Left kidney (tissue), 2 donors: ENCODE results near the gene PITPNC1. TPM values are rescaled to one million over a fixed set of nuclear protein-coding genes. Genes with fewer than 3 reads are reported as not detected.
A peak's percentile ranks its signal among the peaks of the same experiment; 100 is the strongest.
"Not testable (repeated sequence)": the region's sequence is repeated elsewhere in the genome, so short reads cannot be mapped to it uniquely, and the experiment has no call there.

ENCODE experiments used
- DNase-seq: peaks from one replicate; pipeline ENCODE4 v3.0.0-alpha.2; 2013
- polyA plus RNA-seq: library from polyadenylated mRNA; unstranded; fragments of 120-200 nt; gene quantifications from one replicate; pipeline ENCODE4 v1.2.1, GENCODE V29; 2013; ENCODE audit not compliant: insufficient read length

PITPNC1 gene
- polyA plus RNA-seq, 1 donor = 22.3 TPM

DNA sequence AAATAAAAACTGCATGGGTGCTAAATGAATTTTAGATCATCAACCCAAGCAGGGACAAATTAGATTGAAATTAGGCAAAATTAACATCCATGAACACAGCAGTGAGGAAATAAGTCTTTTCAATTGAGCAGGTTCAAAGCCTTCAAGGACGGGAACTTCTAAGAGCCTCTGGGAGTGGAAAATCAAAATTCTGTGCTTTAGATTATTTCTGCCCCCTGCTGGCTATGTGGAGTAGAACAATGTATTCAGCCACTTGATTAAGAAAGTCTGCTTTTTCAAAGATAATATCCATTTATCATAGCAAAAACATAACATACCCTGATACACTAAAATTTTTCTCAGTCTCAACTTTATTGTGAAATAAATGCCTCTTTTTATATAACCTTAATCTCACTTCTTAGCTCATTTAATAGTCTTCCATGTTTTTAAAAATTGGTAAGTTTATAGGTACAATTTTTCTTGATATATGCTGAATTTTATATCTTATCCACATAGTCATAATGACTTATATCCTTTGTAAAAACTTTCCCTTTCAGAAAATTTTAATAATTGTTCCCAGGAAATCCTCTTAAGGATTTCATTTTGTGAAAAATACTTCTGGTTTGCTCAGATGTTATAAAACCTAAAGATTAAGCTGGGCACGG lies 312.6 kb downstream of the PITPNC1 start:
- DNase-seq = peak; percentile 74

DNA sequence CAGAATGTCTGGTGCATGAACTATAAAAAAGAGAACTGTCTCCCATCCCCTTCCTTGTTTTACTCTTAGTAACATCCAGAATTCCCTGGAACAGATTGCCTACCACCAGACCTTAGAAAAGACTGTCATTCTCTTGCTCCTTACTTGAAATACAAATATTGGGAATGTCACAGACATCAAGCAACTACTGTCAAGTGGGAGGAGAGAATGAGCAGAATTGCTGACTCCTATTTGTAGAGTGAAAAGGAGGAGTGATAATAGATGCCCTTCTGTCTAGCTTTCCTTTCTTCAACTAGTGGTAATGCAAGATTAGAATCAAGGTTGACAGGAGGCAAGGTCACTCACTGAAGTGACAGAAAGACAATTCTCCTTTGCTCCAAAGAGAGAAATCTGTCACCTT lies 316.7 kb downstream of the PITPNC1 start:
- DNase-seq = no peak

DNA sequence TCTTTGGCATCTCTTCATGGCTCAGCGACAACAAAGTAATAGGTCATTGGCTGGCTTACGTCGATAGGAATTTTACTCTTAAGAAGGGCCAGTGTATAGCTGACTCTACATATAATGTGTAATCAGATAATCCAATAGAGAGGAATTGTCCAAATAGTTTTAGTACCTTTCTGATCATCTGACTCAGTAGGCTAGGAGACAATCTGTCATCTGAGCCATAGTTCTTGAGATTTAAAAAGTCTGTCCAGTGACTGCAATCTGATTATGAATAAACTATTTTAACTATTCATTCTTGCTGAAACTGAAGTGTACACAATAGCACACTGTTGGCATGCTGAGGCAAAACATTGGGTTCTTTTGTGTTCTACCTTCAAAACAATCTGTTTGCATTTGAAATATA lies 319.3 kb downstream of the PITPNC1 start:
- no peak for DNase-seq

DNA sequence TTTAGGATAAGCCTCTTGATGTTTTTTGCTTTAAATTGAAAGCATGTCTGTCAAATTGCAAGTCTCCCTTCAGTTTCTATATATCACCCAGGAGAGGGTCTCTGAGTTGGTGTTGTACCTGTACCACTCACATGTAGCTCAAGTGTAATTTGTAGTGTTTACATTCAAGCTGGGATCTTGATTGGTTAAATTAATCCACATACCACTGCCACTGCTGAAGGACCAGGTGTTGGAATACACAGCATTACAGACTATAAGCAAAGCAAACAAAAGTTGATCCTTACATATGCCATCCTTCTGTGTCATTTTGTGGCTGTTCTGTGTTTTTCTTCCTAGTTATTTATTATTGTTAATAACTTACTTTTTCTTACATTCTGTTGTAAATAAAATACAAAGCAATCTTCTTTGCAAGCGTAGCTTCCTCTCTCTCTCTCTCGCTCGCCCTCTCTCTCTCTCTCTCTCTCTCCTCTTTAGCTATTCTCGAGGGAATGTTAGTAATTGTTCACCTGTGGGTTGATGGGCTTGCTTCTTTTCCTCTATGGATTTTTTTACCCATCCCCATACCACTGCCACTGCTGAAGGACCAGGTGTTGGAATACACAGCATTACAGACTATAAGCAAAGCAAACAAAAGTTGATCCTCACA lies 319.9 kb downstream of the PITPNC1 start:
- no peak for DNase-seq

DNA sequence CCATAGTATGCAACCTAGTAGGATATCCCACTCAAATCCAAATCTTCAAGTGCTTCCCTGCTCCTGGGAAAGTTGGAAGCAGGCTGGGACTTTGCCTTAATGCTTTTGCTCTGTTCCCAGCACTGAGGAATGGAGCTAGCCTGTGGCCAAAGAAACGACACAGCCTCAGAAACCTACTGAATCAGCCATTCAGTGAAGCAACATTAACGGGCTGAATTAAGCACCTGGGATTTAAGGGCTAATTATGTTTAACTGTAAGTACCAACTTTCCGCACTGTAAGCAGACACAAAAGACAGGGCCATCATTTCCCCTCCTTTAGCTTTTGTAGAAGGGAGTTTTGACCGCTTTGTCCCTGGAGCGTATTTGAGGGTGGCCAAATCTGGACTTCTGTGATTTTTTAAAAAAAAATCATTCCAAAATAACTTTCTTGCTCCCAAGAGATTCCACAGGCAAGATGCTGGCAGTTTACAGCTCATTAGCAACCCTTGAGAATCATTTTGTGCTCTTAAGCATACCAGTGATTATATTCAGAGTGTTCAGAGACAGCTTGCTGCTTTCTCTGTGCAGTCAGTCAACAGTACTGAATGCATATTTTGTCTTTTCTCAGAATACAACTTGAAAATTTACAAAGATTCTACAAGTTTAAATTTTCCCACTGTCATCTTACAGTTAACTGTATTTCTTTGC lies 323.1 kb downstream of the PITPNC1 start:
- no peak for DNase-seq

DNA sequence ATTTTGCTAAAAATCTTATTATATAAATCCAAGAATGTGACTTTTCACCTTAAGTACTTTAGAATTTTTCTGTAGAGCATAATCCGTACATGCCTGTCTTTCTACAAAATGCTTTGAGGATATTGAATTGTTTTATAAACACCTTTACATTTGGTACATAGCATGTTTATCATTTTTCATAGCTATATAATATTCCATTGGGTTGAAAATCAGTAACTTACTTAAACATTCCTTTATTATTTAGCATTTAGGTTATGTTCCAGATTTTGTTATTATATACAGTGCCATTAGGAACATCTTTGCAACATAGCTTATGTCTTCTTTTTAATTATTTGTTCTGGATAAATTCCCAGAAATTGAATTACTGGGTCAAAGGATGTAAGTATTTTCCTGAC lies 323.6 kb downstream of the PITPNC1 start:
- no peak for DNase-seq

DNA sequence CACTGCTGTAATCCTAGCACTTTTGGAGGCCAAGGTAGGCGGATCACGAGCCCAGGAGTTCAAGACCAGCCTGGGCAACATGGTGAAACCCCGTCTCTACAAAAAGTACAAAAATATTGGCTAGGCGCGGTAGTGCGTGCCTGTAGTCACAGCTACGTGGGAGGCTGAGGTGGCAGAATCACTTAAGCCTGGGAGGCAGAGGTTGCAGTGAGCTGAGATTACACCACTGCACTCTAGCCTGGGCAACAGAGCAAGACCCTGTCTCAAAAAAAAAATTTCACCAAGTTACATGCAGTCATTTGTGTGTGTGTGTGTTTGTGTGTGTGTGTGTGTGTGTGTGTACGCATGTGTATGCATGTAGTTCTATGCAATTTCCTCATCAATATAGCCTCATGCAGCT lies 325.8 kb downstream of the PITPNC1 start:
- not testable (repeated sequence) for DNase-seq

DNA sequence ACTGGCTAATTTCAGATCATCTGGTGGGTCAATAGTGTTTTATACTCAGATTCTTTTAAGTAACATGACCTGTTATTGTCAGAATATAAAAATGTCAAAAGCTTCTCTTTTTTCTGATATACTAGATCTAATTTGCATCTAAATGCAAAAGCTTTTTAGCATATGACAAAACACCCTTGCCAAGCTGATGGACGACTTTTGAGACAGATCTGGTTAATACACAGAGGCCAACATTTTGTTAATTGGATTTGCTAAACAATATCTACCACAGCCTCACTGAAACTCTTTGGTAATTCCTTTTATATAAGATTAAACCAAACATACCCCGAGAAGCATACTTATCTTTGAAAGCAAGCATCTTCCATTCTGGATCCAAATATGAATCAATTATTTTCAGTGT lies 330.4 kb downstream of the PITPNC1 start:
- DNase-seq = no peak

DNA sequence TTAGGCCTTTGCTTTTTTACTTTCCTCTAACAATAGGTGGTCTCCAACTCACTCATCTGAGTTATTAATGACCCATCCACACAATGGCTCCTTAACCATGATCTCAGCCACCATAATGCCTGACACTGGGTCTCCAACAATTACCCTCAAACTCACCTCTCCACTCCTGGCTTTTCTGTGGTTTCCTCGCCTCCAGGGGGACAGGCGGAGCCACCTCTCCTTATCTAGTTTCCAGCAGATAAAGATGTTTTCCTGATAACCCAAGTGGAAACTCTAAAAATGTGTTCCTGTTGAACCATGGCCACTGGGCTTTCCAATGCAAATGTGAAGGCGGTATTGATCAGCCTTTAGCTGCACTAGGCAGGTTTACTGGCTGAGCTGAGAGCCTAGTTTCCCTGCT lies 331.3 kb downstream of the PITPNC1 start:
- no peak for DNase-seq

DNA sequence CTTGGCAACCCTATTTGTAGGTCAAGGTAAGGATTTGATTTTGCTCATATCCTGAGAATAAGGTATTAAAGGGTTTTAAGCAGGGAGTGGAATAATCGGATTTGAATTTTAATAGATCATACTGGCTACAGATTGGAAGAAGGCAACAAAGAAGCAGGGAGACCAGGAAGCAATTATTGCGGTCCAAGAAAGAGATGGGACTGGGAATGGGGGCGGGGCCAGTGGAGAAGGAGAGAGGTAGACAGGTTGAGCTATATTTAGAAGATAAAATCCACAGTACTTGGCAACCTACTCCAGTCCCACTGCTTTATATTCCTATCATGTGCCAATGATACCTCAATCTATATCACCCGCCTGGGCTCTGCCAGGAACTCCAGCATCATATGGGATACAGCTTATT lies 334.8 kb downstream of the PITPNC1 start:
- no peak for DNase-seq

DNA sequence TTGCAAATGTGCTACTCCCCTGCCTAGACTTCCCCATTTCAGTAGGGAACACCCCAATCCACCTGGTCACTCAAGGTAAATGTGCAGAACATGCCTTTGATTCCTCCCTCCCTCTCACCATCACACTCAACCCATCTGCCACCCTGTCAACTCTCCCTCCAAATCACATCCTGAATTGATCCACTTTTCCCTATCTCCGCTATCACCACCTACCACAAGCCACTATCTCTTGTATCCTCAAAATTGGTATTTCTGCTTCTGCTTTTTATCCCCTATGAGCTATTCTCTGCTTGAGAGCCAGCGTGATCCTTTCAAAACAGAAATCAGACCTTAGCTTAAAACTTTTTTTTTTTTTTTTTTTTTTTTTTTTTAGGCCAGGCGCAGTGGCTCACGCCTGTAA lies 335.3 kb downstream of the PITPNC1 start:
- DNase-seq = no peak

DNA sequence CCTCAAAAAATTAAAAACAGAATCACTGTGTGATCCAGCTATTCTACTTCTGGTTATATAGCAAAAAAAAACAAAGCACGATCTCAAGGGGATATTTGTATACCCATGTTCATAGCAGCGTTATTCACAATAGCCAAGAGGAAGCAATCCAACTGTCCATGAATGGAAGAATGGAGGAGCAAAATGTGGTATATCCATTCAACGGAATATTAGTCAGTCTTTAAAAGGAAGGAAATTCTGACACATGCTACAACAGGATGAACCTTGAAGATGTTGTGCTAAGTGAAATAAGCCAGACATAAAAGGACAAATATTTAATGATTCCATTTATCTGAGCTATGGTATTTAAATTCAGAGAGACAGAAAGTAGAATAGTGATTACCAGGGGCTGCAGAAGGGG lies 336.1 kb downstream of the PITPNC1 start:
- no peak for DNase-seq

DNA sequence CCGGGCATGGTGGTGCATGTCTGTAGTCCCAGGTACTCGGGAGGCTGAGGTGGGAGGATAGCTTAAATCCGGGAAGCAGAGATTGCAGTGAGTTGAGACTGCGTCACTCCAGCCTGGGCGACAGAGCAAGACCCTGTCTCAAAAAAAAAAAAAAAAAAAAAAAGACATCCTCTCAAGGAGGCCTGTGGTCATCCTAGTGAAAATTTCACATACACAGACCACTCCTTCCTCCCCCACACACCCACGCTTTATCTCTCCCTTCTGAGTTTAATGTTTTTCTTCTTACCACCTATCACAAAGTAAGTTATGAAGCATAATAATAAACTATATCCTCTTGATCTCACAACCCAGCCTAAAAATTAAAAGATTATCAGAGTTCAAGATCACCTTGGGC lies 339.3 kb downstream of the PITPNC1 start:
- no peak for DNase-seq

DNA sequence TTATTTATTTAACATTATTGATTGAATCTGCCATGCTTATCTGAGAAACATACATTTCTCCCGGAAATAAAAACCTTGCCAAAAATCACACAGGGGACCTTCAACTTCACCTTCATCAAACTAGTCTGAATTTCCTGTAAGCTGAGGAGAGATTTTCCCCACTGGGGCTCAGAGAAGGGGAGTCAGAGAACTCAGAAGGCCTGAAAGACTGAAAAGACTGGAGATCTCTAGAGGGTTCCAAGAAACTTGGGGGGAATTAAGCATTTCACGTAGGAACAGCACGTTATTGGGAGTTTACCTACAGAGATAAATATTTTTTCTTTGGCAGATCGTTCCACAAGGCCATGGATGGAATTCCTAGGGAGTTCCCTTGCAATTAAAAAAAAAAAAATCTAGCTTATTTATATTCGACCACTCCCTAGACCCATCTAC lies 340.1 kb downstream of the PITPNC1 start:
- DNase-seq = no peak

DNA sequence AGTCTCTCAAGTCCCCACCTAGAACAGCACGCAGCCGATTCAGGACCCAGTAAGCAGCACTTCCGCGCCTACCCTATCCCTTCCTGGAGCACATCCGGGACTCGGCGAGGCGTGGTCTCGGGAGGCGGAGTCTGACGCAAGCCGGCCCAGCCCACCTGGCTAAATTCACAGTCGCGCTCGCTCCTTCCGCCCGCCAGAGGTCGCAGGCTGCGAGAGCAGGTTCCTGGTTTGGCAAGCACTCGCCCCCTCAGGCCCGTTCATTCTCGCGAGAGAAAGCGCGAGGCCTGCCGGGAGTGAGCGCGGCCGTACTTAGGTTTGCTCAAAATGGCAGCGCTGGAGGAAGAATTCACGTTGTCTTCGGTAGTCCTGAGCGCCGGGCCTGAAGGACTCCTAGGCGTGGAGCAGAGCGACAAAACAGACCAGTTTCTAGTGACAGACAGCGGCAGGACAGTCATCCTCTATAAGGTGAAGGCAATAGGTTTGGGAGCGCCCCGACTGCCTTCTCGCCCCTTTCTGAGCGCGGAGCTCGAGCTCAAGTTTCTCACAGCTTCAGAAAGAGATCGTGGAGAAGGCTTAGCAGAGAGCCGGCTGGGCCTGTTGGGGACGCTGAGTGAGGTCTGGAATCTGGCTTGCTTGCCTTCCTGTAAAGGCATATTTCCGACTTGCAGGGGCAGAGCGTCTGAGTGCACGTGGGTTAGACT lies 340.7 kb downstream of the PITPNC1 start, which contains the start of gene NOL11:
Gene NOL11 (plus strand): TSS at position 313 of the 701 bp plus-strand sequence. CDS start 12 bp downstream, at position 325.
- peak; percentile 99 for DNase-seq

DNA sequence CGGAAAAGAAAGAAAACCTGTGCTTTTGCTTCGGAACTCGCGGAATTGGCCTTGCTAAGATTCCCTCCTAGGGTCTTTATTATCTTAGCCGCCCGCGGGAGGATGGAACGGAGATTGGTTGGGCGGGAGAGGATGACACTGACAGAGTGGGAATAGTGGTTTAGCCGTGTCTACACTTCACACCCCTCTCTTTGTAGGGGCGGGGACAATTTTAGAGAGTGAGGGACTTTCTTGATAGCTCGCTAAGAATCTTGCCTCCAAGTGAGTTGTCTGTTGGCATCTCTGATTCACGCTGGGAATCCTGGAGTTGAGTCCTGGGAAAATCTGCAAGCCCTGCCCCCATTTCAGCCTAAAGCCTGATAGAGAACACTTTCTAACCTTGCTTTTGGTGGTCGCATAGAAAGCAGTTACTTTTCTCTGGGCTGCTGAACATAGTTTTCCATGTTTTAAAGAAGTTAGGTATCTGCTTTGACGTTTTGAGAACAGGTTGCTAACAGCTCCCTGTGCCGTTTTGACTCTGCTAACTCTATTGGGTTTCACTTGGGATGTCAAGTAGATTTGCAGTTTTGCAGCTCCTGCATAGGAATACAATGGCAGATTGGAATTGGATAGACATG lies 341.4 kb downstream of the PITPNC1 start:
- DNase-seq = no peak

DNA sequence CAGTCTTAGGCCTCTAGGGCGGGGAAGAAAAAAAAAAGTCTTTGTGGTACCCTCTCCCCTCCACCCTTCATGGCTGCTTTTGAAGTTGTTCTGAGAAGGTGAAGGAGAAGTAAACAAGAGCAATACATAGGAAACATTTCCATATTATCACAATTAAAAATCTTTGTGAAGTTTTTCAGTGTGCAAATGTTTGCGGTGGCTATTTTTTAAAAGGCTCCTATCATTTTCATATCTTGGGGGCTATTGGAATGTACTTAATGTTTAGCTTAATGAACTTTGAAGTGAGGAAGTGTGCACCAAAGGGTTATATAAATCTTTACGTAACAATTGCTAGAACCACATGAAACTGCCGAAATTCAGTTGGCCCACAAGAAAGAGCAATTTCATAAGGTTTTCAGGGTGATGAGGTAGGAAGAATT lies 348.3 kb downstream of the PITPNC1 start:
- DNase-seq = no peak

DNA sequence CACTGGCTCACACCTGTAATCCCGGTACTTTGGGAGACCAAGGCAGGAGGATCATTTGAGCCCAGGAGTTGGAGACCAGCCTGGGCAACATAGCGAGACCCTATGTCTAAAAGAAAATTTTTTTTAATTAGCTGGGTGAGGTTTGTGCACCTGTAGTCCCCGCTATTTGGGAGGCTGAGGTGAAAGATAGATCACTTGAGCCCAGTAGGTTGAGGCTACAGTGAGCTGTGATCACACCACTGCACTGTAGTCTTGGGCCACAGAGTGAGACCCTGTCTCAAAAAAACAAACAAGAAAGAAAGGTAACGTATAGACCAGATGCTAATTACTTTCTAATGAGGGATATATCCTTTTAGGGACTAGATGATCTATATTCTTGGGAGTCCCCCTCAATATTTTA lies 348.7 kb downstream of the PITPNC1 start:
- DNase-seq = no peak

DNA sequence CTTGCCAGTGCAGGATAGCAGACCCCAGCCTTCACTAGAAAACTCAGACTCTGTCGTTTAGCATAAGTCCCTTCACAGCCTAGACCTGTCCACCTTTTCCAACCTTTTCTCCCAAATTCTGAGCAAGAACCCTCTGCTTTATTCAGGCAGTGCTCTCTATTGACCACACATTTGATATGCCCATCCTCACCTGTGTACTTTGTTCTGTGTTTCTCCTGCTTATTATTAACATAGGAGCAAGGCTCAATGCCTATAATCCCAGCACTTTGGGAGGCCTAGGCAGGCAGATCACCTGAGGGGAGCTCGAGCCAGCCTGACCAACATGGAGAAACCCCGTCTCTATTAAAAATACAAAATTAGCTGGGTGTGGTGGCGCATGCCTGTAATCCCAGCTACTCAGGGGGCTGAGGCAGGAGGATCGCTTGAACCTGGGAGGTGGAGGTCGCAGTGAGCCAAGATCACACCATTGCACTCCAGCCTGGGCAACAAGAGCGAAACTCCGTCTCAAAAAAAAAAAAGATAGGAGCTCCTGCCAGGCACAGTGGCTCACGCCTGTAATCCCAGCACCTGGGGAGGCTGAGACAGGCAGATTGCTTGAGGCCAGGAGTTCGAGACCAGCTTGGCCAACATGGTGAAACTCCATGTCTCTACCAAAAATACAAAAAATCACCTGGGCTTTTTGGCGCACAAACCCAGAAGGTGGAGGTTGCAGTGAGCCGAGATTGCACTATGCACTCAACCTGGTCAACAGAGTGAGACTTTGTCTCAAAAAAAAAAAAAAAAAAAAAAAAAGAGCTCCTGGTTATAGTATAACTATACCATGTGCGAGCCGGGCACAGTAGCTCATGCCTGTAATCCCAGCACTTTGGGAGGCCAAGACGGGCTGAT lies 350.3 kb downstream of the PITPNC1 start:
- DNase-seq = not testable (repeated sequence)

DNA sequence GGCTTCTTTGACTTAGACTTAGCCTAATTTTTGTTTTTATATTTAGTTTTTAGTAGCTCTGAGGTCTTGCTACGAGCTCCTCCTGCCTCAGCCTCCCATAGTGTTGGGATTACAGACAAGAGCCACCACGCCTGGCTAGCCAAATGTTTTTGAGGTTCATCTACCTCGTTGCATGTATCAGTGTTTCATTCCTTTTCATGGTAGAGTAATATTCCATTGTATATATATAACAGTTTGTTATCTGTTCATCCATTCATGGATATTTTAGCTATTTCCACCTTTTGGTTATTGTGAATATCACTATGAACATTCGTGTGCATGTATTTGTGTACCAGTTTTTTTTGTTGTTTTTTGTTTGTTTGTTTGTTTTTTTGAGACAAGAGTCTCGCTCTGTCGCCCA lies 352.8 kb downstream of the PITPNC1 start:
- no peak for DNase-seq

DNA sequence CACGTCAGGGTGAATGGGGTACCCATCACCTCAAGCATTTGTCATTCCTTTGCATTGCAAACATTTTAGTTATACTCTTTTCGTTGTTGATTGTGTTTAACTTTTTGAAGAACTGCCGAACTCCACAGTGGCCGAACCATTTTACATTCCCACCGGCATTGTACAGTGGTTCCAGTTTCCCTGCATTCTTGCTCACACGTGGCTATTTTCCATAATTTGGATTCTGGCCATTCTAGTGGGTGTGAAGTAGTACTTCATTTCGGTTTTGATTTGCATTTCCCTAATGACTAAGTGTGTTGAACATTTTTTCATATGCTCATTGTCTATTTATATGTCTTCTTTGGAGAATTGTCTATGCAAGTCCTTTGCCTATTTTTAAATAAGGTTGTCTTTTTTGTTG lies 353.6 kb downstream of the PITPNC1 start:
- no peak for DNase-seq
